ENCODE measurements around the gene DEFB119.
"Not testable (repeated sequence)": the region's sequence is repeated elsewhere in the genome, so short reads cannot be mapped to it uniquely, and the experiment has no call there.

DEFB119 gene
- total RNA-seq = 0 reads per million in 2 donors

GRCh38 chr20:31390490-31390889 is at the start of gene DEFB119:
Gene DEFB119 (minus strand): TSS chr20:31390590. CDS start chr20:31390483, 107 bp downstream.
- no peak for DNase-seq

DNA sequence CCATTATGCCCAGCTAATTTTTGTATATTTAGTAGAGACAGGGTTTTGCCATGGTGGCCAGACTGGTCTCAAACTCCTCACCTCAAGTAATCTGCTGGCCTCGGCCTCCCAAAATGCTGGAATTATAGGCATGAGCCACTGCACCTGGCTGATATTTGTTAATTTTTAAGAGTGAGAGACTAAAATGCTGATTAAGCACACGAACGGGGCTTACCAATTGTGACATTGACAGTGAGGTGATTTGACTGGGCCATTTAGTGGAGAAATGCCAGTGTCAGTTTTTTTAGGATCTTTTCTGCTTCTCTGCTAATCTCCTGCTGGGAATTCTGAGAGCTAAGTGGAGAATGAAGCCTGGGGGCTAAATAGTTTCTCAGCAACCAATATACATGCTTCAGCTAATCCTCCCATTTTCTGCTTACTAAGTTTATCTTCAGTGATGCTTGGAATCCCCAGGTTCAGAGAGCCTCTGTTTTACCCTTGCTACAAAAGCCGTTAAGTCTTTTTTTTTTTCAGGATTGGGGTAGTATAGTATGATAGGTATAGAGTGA is 40.3 kb upstream of the DEFB119 start:
- DNase-seq = no peak

DNA sequence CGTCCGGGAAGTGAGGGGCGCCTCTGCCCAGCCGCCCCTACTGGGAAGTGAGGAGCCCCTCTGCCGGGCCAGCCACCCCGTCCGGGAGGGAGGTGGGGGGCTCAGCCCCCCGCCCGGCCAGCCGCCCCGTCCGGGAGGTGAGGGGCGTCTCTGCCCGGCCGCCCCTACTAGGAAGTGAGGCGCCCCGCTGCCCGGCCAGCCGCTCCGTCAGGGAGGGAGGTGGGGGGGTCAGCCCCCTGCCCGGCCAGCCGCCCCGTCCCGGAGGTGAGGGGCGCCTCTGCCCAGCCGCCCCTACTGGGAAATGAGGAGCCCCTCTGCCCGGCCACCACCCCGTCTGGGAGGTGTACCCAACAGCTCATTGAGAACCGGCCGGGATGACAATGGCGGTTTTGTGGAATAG is 37.2 kb upstream of the DEFB119 start:
- not testable (repeated sequence) for DNase-seq

DNA sequence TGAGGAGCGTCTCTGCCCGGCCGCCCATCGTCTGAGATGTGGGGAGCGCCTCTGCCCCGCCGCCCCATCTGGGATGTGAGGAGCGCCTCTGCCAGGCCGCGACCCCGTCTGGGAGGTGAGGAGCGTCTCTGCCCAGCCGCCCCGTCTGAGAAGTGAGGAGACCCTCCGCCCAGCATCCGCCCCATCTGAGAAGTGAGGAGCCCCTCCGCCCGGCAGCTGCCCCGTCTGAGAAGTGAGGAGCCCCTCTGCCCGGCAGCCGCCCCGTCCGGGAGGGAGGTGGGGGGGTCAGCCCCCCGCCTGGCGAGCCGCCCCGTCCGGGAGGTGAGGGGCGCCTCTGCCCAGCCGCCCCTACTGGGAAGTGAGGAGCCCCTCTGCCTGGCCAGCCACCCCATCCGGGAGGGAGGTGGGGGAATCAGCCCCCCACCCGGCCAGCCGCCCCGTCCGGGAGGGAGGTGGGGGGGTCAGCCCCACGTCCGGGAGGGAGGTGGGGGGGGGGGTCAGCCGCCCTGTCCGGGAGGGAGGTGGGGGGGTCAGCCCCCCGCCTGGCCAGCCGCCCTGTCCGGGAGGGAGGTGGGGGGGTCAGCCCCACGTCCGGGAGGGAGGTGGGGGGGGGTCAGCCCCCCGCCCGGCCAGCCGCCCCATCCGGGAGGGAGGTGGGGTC is 36.6 kb upstream of the DEFB119 start:
- not testable (repeated sequence) for DNase-seq

GRCh38 chr20:31425797-31426196 is 35.4 kb upstream of the DEFB119 start:
- DNase-seq = no peak

GRCh38 chr20:31418307-31418706 is 27.9 kb upstream of the DEFB119 start:
- no peak for DNase-seq

GRCh38 chr20:31415653-31416052 is 25.3 kb upstream of the DEFB119 start:
- DNase-seq = no peak

DNA sequence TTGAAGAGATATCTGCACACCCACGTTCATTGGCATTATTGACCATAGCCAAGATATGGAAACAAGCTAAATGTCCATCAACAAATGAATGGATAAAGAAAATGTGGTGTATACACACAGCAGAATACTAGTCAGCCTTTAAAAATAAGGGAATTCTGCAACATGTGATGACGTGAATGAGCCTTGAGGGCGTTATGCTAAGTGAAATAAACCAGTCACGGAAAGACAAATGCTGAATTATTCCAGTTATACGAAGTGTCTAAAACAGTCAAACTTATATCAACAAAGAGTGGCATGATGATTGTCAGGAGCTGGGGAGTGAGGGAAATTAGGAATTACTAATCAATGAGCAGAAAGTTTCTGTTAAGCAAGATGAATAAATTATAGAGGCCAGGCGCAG is 24.0 kb upstream of the DEFB119 start:
- no peak for DNase-seq

DNA sequence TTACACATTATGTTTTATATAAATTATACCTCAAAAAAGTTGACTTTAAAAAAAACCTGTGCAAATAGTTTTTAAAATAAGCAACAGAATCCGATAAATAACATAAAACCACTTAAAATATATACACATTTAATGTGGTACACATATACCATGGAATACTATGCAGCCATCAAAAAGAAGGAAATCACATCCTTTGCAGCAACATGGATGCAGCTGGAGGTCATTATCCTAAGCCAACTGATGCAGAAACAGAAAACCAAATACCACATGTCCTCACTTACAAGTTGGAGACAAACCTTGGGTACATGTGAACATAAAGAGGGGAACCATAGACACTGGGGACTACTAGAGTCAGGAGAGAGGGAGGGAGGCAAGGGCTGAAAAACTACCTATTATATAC is 19.6 kb upstream of the DEFB119 start:
- no peak for DNase-seq

DNA sequence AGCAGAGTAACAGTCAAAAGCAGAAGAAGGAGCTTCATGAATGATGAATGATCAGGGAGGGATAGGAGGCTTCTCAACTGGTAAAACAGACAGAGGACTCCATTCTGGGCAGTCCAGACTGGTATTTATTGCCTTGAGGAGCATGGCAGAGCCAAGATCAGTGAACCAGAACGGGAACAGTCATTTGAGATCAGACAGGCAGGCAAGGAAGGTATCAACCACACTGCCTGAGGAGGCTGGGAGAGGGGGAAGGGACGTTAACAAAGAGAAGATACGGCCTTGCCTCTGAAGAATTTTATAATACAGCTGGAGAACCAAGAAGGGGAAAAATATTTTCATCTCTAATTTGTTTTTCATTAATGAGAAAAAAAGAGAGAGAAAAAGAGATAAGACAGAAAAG is 15.7 kb upstream of the DEFB119 start, which contains the start of gene DEFB121:
TSS of gene DEFB121 (minus strand) at position 101 of the 400 bp plus-strand sequence. CDS start at position 38, 63 bp downstream.
- DNase-seq = no peak

DNA sequence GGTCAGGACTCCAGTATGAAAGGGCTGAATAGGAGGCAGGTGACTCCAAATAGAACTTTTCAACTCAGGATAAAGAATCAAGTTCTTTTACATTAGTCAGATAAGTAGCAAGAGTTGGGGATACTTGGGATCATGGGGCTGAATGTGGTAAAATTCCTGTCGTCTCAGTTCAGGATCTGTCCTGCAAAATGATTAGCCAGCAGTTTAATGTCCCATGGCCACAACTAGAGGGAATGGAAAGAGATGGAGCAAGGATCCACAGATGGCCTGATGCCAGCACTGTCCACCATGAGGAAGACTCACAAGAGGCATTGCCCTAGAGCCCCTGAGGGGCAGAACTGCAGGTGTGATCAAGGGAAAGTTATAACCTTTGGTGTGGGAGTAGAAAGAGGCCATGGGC is 13.5 kb upstream of the DEFB119 start:
- no peak for DNase-seq

- DNase-seq = no peak
Observed at GRCh38 chr20:31394900-31395299, 4.5 kb upstream of the DEFB119 start.

DNA sequence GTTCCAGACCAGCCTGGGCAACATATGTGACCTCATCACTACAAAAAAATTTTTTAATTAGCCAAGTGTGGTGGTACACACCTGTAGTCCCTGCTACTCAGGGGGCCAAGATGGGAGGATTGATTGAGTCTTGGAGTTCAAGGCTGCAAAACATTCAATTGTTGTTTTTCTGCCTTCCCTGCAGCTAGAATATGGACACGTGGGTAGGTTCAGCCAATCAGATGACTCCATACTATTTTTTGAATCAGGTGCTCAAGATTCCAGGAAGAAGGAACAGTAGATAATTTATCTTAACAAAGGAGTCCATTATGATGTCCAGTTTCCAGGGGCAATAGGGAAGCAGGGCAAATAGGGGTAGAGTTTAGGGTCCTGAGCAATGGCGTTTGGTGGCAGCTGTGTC is 2.4 kb upstream of the DEFB119 start:
- DNase-seq = no peak

- no peak for DNase-seq
Observed at GRCh38 chr20:31374346-31374745, 16.0 kb downstream of the DEFB119 start.

DNA sequence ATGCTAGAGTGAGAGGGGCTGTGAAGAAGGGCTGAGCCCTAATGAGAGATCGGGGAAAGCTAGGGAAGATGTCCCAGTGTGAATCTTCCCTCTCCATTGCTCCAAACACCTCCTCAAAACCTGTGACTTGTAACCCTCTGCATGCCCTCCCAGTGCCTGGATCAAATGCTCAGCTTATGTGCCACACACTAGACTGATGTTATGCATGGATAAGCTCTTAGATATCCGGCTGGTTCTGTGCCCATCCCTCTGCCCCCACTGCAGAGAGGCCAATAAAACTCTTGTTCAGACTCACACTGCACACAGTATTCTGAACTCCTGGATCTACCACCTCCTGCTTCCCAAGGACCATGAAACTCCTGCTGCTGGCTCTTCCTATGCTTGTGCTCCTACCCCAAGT is 22.1 kb downstream of the DEFB119 start, which contains the start of gene DEFB118:
TSS of gene DEFB118 (plus strand) at position 301 of the 400 bp plus-strand sequence. CDS start at position 351, 50 bp downstream.
- DNase-seq = no peak

DNA sequence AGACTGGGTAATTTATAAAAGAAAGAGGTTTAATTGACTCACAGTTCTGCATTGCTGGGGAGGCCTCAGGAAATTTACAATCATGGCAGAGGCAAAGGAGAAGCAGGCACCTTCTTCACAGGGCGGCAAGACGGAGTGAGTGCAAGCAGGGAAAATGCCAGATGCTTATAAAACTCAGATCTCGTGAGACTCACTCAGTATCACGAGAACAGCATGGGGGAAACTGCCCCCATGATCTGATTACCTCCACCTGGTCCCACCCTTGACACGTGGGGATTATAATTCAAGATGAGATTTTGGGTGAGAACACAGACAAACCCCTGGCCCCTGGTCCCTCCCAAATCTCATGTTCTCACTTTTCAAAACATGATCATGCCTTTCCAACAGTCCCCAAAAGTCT is 26.1 kb downstream of the DEFB119 start:
- DNase-seq = not testable (repeated sequence)

- no peak for DNase-seq
Observed at GRCh38 chr20:31363295-31363694, 27.1 kb downstream of the DEFB119 start.

DNA sequence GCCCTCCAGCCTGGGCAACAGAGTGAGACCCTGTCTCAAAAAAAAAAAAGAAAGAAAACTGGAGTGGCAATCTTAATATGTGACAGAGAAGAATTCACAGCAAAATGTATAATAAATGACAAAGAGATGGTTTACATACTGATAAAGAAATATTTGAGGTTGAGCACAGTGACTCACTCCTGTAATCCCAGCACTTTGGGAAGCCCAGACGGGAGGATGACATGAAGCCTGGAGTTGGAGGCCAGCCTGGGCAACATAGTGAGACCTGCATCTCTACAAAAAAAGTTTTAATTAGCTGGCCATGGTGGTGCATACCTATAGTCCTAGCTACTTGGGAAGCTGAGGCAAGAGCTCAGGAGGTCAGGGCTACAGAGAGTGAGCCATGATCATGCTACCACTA is 34.4 kb downstream of the DEFB119 start:
- DNase-seq = no peak

- DNase-seq = no peak
Observed at GRCh38 chr20:31341470-31341869, 48.9 kb downstream of the DEFB119 start.

GRCh38 chr20:31330893-31331292 is 59.5 kb downstream of the DEFB119 start:
- no peak for DNase-seq
